Keratinocyte (primary cell): ENCODE data around the gene TBCC. TPM values are rescaled to one million over a fixed set of nuclear protein-coding genes. Genes with fewer than 3 reads are reported as not detected.

Experiments
- DNase-seq: peaks from one replicate; pipeline ENCODE4 v3.0.0-alpha.2; 2011; ENCODE audit warnings: low read depth, missing footprints, low spot score
- FAIRE-seq: peaks from 2 replicates; lab custom pipeline; 2011; peaks lifted over from hg19 to GRCh38; lab: Jason Lieb, UNC
- H2AFZ ChIP-seq: 2 replicates; pipeline ENCODE4 v1.6.0; 2012; ENCODE audit warnings: low read length, control low read depth, inconsistent platforms; ENCODE audit not compliant: control insufficient read depth
- H3K27ac ChIP-seq: 2 replicates; pipeline ENCODE4 v1.5.1; 2011; ENCODE audit warnings: low read length; ENCODE audit not compliant: control insufficient read depth, insufficient read depth
- H3K27me3 ChIP-seq: 3 replicates; pipeline ENCODE4 v1.6.0; 2011; ENCODE audit warnings: low read length; ENCODE audit not compliant: control insufficient read depth, insufficient read depth; ENCODE audit errors: extremely low read depth
- H3K36me3 ChIP-seq, 2 experiments: 2 replicates in 1 of 2; 3 replicates in 1 of 2; pipeline ENCODE4 v1.5.1; 2011; ENCODE audit warnings: low read length in 2 of 2, mild to moderate bottlenecking in 1 of 2; ENCODE audit not compliant: control insufficient read depth in 2 of 2, insufficient read depth in 2 of 2; ENCODE audit errors: extremely low read depth in 1 of 2
- H3K4me1 ChIP-seq: 3 replicates; pipeline ENCODE4 v1.5.1; 2011; ENCODE audit warnings: low read length; ENCODE audit not compliant: control insufficient read depth, insufficient read depth; ENCODE audit errors: extremely low read depth
- H3K4me2 ChIP-seq: 3 replicates; pipeline ENCODE4 v1.6.0; 2011; ENCODE audit warnings: low read depth, low read length; ENCODE audit not compliant: control insufficient read depth, insufficient read depth; ENCODE audit errors: extremely low read depth
- H3K4me3 ChIP-seq, 3 experiments: fragments of 200-600 bp in 1 of 3; sonication (generic) in 1 of 3; 2 replicates in 2 of 3; 3 replicates in 1 of 3; pipeline ENCODE4 v1.5.1; 2011 to 2016; ENCODE audit warnings: low read length in 3 of 3, mild to moderate bottlenecking in 3 of 3, control low read depth in 2 of 3, inconsistent platforms in 1 of 3, low read depth in 1 of 3, mixed read lengths in 1 of 3, mixed run types in 1 of 3, moderate library complexity in 1 of 3; ENCODE audit not compliant: control insufficient read depth in 2 of 3, insufficient read depth in 2 of 3; ENCODE audit errors: extremely low read depth in 1 of 3
- H3K79me2 ChIP-seq: 2 replicates; pipeline ENCODE4 v1.6.0; 2012; ENCODE audit warnings: low read length; ENCODE audit not compliant: control insufficient read depth, insufficient read depth
- H3K9ac ChIP-seq: 3 replicates; pipeline ENCODE4 v1.6.0; 2011; ENCODE audit warnings: low read length; ENCODE audit not compliant: control insufficient read depth, insufficient read depth; ENCODE audit errors: extremely low read depth
- H3K9me1 ChIP-seq: 3 replicates; pipeline ENCODE4 v1.6.0; 2011; ENCODE audit warnings: low read length; ENCODE audit not compliant: control insufficient read depth, insufficient read depth; ENCODE audit errors: extremely low read depth
- H3K9me3 ChIP-seq: 2 replicates; pipeline ENCODE4 v1.5.1; 2012; ENCODE audit warnings: low read depth, low read length; ENCODE audit not compliant: control insufficient read depth
- H4K20me1 ChIP-seq: 3 replicates; pipeline ENCODE4 v1.6.0; 2011; ENCODE audit warnings: low read length; ENCODE audit not compliant: control insufficient read depth, insufficient read depth; ENCODE audit errors: extremely low read depth
- CTCF ChIP-seq, 3 experiments: IDR thresholded peaks in 1 of 3; conservative IDR thresholded peaks in 1 of 3; optimal IDR thresholded peaks in 1 of 3; 2 replicates in 2 of 3; 3 replicates in 1 of 3; pipeline versions ENCODE3 to v1.5.1; 2011; ENCODE audit warnings: low read length in 3 of 3, mild to moderate bottlenecking in 3 of 3, moderate library complexity in 2 of 3, control low read depth in 1 of 3, inconsistent platforms in 1 of 3; ENCODE audit not compliant: insufficient read depth in 2 of 3; ENCODE audit errors: extremely low read depth in 1 of 3
- EZH2 ChIP-seq: IDR thresholded peaks from one replicate; pipeline ENCODE4 v1.6.1; 2012; ENCODE audit warnings: inconsistent platforms, mild to moderate bottlenecking, low read length, moderate library complexity
- dilution Hi-C: fragments of 300-500 bp; cut with MboI; formaldehyde crosslinking; loops from one replicate; pipeline ENCODE4 v1.7.0; 2020; ENCODE audit warnings: low sequenced_read_pairs; ENCODE audit not compliant: extremely low pct_ligation_motif_present
- polyA plus RNA-seq, 5 experiments: library from polyadenylated mRNA; depleted of rRNA in 3 of 5; stranded (reverse) in 3 of 5; stranded (forward) in 1 of 5; unstranded in 1 of 5; fragments of >200 nt; gene quantifications; 1 replicate in 1 of 5; 2 replicates in 3 of 5; 3 replicates in 1 of 5; pipeline versions ENCODE4 v1.2.1 to v1.2.3, GENCODE V29; 2011 to 2012; ENCODE audit warnings: missing spikeins in 2 of 5, low read depth in 1 of 5, low replicate concordance in 1 of 5

TBCC gene
- polyA plus RNA-seq, 1 donor (not counting 4 experiments of a cell fraction or from before 2014, with no cell fraction given) = 16.7 TPM

DNA sequence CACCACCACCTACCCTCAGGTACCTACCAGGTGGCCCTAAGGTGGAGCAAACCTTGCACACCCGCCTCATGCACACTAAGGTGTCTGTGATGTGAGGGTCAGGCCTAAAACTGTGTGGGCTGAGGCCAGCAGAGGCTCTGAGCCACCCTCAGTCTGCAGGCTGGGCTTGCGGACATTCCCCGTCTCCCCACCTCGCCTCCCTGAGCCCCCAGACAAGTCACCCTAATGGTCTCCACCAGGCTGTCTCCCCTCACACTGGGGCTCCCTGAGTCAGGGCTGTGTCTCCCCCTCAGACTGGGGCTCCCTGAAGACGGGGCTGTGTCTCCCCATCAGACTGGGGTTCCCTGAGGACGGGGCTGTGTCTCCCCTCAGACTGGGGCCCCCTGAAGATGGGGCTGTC is 36.0 kb downstream of the TBCC start:
- no peak for FAIRE-seq

GRCh38 chr6:42708096-42708495 is 37.8 kb downstream of the TBCC start:
- dilution Hi-C loops = no loop called here
- Histone ChIP-seq H3K9ac (no peak overlapping the region), H3K27me3 (no peaks in the 10 kb centered on the region), H3K79me2 (no peaks in the 10 kb centered on the region), H3K4me1 (peaks cover 7% of the 10 kb centered on the region), H3K9me1 (no peaks in the 10 kb centered on the region), H2AFZ (no peak overlapping the region), H3K36me3 (no peaks in the 10 kb centered on the region), H4K20me1 (no peaks in the 10 kb centered on the region), H3K4me2 (no peak overlapping the region), H3K27ac (no peak overlapping the region), H3K9me3 (peaks cover 2% of the 10 kb centered on the region), H3K4me3 (no peak overlapping the region)
- TF ChIP-seq CTCF (optimal IDR thresholded peaks at IDR 0.05 in 1 of 3, IDR thresholded peaks at IDR 0.05 in 1 of 3, conservative IDR thresholded peaks at IDR 0.05 in 1 of 3; ENCODE audit: extremely low read depth in 1 of 3, insufficient read depth in 2 of 3, low read length in 3 of 3) = no peak
- FAIRE-seq = no peak
- DNase-seq = no peak

More for the DNA sequence above, 36.0 kb downstream of the TBCC start:
- Histone ChIP-seq H3K9me1 (no peaks in the 10 kb centered on the region), H3K4me1 (peaks cover 12% of the 10 kb centered on the region), H3K36me3 (no peaks in the 10 kb centered on the region), H3K27ac (no peak overlapping the region), H3K27me3 (no peaks in the 10 kb centered on the region), H4K20me1 (no peaks in the 10 kb centered on the region), H3K4me3 (no peak overlapping the region), H3K79me2 (no peaks in the 10 kb centered on the region), H2AFZ (no peak overlapping the region), H3K4me2 (no peak overlapping the region), H3K9ac (no peak overlapping the region), H3K9me3 (peaks cover 2% of the 10 kb centered on the region)
- dilution Hi-C loops = no loop called here
- DNase-seq = no peak
- no peak for TF ChIP-seq EZH2
- no peak for TF ChIP-seq CTCF (optimal IDR thresholded peaks at IDR 0.05 in 1 of 3, IDR thresholded peaks at IDR 0.05 in 1 of 3, conservative IDR thresholded peaks at IDR 0.05 in 1 of 3; ENCODE audit: extremely low read depth in 1 of 3, insufficient read depth in 2 of 3, low read length in 3 of 3)
